Kidney (tissue), 14 donors: ENCODE data around the gene LRRC52. TPM values are rescaled to one million over a fixed set of nuclear protein-coding genes. Genes with fewer than 3 reads are reported as not detected.

Experiments used
- DNase-seq, 5 donors: peaks; one replicate each; pipeline ENCODE4 v3.0.0-alpha.2; 2013 to 2020
- FAIRE-seq: peaks from 2 replicates; lab custom pipeline; 2012; peaks lifted over from hg19 to GRCh38; lab: Jason Lieb, UNC
- H3K27ac ChIP-seq, 2 donors: one replicate each; pipeline ENCODE4 v1.7.0; 2013; ENCODE audit warnings: low read depth in 2 of 2, low read length in 2 of 2, inconsistent platforms in 1 of 2
- H3K27me3 ChIP-seq: one replicate; pipeline ENCODE4 v1.7.1; 2013; ENCODE audit warnings: low read length, inconsistent platforms; ENCODE audit not compliant: control insufficient read depth, insufficient read depth
- H3K36me3 ChIP-seq, 3 donors: one replicate each; pipeline versions ENCODE4 v1.7.0 to v1.7.1; 2013; ENCODE audit warnings: low read length in 3 of 3, control low read depth in 1 of 3, inconsistent platforms in 1 of 3; ENCODE audit not compliant: insufficient read depth in 3 of 3, control insufficient read depth in 2 of 3
- H3K4me1 ChIP-seq, 3 donors: one replicate each; pipeline versions ENCODE4 v1.7.0 to v1.7.1; 2013; ENCODE audit warnings: low read length in 3 of 3, inconsistent platforms in 1 of 3, low read depth in 1 of 3; ENCODE audit not compliant: control insufficient read depth in 2 of 3, insufficient read depth in 2 of 3
- H3K4me3 ChIP-seq, 3 donors: one replicate each; pipeline versions ENCODE4 v1.7.0 to v1.8.1; 2013; ENCODE audit warnings: low read length in 3 of 3, control low read depth in 1 of 3, inconsistent platforms in 1 of 3
- H3K9ac ChIP-seq, 3 donors: one replicate each; pipeline versions ENCODE4 v1.7.0 to v1.7.1; 2013; ENCODE audit warnings: low read length in 3 of 3, control low read depth in 1 of 3, inconsistent platforms in 1 of 3
- H3K9me3 ChIP-seq, 3 donors: one replicate each; pipeline versions ENCODE4 v1.7.0 to v1.7.1; 2013; ENCODE audit warnings: low read length in 3 of 3, control low read depth in 1 of 3, inconsistent platforms in 1 of 3; ENCODE audit not compliant: control insufficient read depth in 2 of 3, insufficient read depth in 1 of 3
- intact Hi-C: fragments of 100-400 bp; cut with DNase I; formaldehyde crosslinking; loops from one replicate; pipeline ENCODE4 v1.11.1; 2022
- polyA plus RNA-seq: library from polyadenylated mRNA; stranded (reverse); fragments of 350-450 nt; fragmentation: Illumina TruSeq; extraction: RNeasy Lipid Tissue Mini Kit (QIAGEN cat#74804); gene quantifications from one replicate; pipeline ENCODE4 v1.2.3, GENCODE V29; 2014; ENCODE audit warnings: low read depth, low replicate concordance; ENCODE audit not compliant: insufficient read depth
- total RNA-seq: library from RNA; stranded (reverse); fragmentation: NEBNext Ultra II Directional; extraction: Animal tissue kit (Norgen Biotek cat#: 25700); gene quantifications from one replicate; pipeline ENCODE4 v1.2.1, GENCODE V29; 2021
- TF ChIP-seq, protein P1 (sequence below): IDR thresholded peaks from 3 replicates; pipeline ENCODE4 v1.5.1; 2012; ENCODE audit warnings: mild to moderate bottlenecking, moderate library complexity, borderline replicate concordance; ENCODE audit not compliant: insufficient read depth; ENCODE audit errors: extremely low read depth
- donor health status: control.
- donor health status: control.
- donor health status: control.
- donor health status: control.
- donor health status: control.
- donor health status: DM: yes; HTN: yes; CAD: no.
- donor health status: Normal renal cell carcinoma (clear cell type).

The LRRC52 gene
- total and polyA plus RNA-seq, 2 donors from 2014 or later: 0.58 TPM; not detected in 1

DNA sequence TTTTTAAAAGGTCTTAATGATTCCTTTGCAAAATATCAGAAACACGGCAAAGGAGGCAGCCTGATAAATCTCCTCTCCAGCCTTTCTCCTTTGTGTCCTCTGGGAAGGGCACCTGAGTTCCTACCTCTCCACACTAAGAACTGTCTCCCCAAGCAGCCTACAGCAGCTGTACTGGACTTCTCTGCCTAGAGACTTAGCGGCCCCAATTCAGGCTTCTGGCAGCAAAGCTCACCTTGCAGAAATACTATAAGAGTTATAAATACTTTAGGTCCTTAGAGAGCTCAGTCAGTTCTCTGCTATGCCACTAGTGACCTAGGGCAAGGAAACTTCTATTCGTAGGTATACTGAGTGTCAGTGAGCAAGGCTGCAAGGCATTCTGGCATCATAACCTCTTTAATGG is 33.9 kb downstream of the LRRC52 start:
- DNase-seq (no peak), FAIRE-seq (no peak)
- TF ChIP-seq, protein P1, sequence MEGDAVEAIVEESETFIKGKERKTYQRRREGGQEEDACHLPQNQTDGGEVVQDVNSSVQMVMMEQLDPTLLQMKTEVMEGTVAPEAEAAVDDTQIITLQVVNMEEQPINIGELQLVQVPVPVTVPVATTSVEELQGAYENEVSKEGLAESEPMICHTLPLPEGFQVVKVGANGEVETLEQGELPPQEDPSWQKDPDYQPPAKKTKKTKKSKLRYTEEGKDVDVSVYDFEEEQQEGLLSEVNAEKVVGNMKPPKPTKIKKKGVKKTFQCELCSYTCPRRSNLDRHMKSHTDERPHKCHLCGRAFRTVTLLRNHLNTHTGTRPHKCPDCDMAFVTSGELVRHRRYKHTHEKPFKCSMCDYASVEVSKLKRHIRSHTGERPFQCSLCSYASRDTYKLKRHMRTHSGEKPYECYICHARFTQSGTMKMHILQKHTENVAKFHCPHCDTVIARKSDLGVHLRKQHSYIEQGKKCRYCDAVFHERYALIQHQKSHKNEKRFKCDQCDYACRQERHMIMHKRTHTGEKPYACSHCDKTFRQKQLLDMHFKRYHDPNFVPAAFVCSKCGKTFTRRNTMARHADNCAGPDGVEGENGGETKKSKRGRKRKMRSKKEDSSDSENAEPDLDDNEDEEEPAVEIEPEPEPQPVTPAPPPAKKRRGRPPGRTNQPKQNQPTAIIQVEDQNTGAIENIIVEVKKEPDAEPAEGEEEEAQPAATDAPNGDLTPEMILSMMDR: no peak
- intact Hi-C loops: no loop called here
- H3K9ac ChIP-seq: no peak overlapping the region
- H3K27ac ChIP-seq: no peak overlapping the region
- H3K36me3 ChIP-seq: no peaks in the 10 kb centered on the region
- H3K9me3 ChIP-seq: no peaks in the 10 kb centered on the region
- no peaks in the 10 kb centered on the region for H3K27me3 ChIP-seq
- H3K4me3 ChIP-seq: no peak overlapping the region
- no peaks in the 10 kb centered on the region for H3K4me1 ChIP-seq

DNA sequence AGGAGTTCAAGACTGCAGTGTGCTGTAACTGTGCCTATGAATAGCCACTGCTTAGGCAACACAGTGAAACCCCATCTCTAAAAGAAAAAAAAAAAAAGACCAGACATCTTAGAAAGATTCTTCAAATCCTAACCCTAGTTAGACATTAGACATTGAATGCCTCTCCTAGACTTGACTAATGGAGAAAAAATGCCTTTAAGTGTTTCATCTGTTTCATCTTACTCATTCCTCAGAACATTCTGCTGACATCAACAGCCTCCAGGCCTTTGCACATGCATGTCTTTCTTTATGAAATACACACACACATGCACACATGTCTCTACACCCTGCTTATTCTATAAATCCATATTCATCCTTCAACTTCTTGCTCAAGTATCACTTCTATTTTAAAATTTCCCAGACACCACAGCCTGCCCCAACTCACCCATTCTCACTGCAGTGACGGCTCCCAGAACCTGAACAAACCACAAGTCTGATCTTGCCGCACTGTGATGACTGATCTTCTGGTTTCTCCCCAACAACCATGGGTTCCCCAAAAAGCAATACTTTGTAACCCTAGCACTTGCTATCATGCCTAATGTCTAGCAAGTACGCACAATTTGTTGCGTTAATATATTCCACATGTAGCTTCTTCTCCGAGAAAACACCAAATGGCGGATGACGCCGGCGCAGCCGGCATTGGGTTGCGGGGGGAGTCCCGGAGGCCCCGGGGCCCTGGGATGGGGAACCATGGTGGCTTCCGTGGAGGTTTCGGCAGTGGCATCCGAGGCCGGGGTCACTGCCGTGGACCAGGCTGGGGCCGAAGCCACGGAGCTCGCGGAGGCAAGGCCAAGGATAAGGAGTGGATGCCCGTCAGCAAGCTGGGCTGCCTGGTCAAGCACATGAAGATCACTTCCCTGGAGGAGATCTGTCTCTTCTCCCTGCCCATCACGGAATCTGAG is 37.4 kb downstream of the LRRC52 start:
- no peaks in the 10 kb centered on the region for H3K27me3 ChIP-seq
- H3K27ac ChIP-seq: no peak overlapping the region
- no peaks in the 10 kb centered on the region for H3K4me1 ChIP-seq
- intact Hi-C loops: no loop called here
- no peak overlapping the region for H3K4me3 ChIP-seq
- TF ChIP-seq, protein P1: no peak
- FAIRE-seq: no peak
- DNase-seq: no peak
- H3K36me3 ChIP-seq: no peaks in the 10 kb centered on the region
- no peaks in the 10 kb centered on the region for H3K9me3 ChIP-seq
- H3K9ac ChIP-seq: no peak overlapping the region

DNA sequence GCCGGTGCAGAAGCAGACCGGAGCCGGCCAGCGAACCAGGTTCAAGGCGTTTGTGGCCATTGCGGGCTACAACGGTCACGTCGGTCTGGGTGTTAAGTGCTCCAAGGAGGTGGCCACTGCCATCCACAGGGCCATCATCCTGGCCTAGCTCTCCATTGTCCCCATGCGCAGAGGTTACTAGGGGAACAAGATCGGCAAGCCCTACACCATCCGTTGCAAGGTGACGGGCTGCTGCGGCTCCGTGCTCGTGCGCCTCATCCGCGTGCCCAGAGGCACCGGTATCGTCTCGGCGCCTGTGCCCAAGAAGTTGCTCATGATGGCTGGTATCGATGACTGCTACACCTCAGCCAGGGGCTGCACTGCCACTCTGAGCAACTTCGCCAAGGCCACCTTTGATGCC is 38.1 kb downstream of the LRRC52 start:
- Histone ChIP-seq H3K4me1 (no peaks in the 10 kb centered on the region), H3K36me3 (no peaks in the 10 kb centered on the region), H3K27ac (no peak overlapping the region), H3K9me3 (no peaks in the 10 kb centered on the region), H3K9ac (no peak overlapping the region), H3K27me3 (no peaks in the 10 kb centered on the region), H3K4me3 (no peak overlapping the region)
- DNase-seq (no peak), FAIRE-seq (no peak)
- TF ChIP-seq, protein P1: no peak
- intact Hi-C loops: no loop called here
